ENCODE measurements around the gene FBXW9.

- TF ChIP-seq CTCF (IDR thresholded peaks at IDR 0.05) (no peak), POLR2A (IDR thresholded peaks at IDR 0.05) (no peak)
Observed at GRCh38 chr19:12720296-12720695, 23.9 kb upstream of the FBXW9 start.
